ENCODE data around the gene CCL16. TPM values are rescaled to one million over a fixed set of nuclear protein-coding genes. Genes with fewer than 3 reads are reported as not detected.

CCL16 gene
- total and polyA plus RNA-seq, 2 of the 8 experiments (the other 6 are each of a cell fraction or from before 2014, with no cell fraction given), result not detected

DNA sequence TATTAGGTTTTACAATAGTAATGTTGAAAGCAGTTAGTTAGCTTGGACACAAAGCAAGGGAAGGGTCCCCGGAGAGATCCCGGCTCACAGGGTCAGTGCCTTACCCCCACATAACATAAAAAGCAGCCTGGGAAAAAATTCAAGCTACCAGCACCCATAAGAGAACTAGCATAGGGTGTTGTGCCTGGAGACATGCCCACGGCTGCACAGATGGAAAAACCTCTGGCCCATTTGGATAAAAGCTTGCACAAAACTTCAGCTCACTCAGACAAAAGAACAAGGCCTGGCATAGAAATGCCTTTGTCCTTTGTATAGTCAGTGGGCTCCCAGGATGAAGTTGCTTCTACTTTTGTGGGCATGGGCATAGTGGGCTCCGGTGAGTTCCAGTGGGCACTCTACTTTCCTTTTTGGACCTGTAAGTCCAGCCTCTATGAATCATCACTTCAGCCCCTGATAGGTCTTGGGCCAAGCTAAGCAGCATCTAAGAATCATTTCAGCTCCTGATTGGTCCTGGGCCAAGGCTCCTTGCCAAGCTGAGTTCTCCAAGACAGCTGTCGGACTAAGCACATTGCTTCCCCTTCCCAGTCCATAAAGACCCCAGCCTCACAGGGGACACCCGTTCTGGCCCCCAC lies 49.4 kb downstream of the CCL16 start (continued):
- TF ChIP-seq FOSL1 (IDR thresholded peaks at IDR 0.05; ENCODE audit: insufficient read depth, low read depth, low read length), result no peak

Measured in H1 (cell line).